Activated CD8-positive, alpha-beta T cell treated with anti-CD3 and anti-CD28 coated beads for 36 hours (primary cell): ENCODE measurements around the gene CHRM1. TPM values are rescaled to one million over a fixed set of nuclear protein-coding genes. Genes with fewer than 3 reads are reported as not detected.

Experiments
- ATAC-seq: fragments of 200-7000 bp; cut with Tn5 transposase; one replicate; pipeline ENCODE4 v1.10.0; 2021; ENCODE audit warnings: mild to moderate bottlenecking, moderate library complexity
- CTCF ChIA-PET: fragments of 350-600 bp; sonication (Branson Sonifier 250); formaldehyde crosslinking; loops from one replicate; lab custom pipeline; 2021; ENCODE audit warnings: antibody characterized with exemption; lab: Charles Lee
- POLR2A ChIA-PET: fragments of 350-600 bp; sonication (Branson Sonifier 250); formaldehyde crosslinking; loops from one replicate; lab custom pipeline; 2021; ENCODE audit warnings: antibody characterized with exemption; lab: Charles Lee
- DNase-seq: peaks from one replicate; pipeline ENCODE4 v3.0.0-alpha.2; 2020
- H3K27ac Mint-ChIP-seq: one replicate; pipeline ENCODE4 v1.8.0; 2021; ENCODE audit warnings: mild to moderate bottlenecking, mixed read lengths
- H3K27me3 Mint-ChIP-seq: one replicate; pipeline ENCODE4 v1.8.0; 2021; ENCODE audit warnings: mixed read lengths
- H3K36me3 Mint-ChIP-seq: one replicate; pipeline ENCODE4 v1.8.0; 2021; ENCODE audit warnings: low read depth, mixed read lengths
- H3K4me1 Mint-ChIP-seq: one replicate; pipeline ENCODE4 v1.8.0; 2021; ENCODE audit warnings: low read depth, mixed read lengths
- H3K4me3 Mint-ChIP-seq: one replicate; pipeline ENCODE4 v1.8.0; 2021; ENCODE audit warnings: mild to moderate bottlenecking, moderate library complexity, mixed read lengths
- H3K9me3 Mint-ChIP-seq: one replicate; pipeline ENCODE4 v1.8.0; 2021; ENCODE audit warnings: mixed read lengths
- intact Hi-C: fragments of 100-400 bp; cut with micrococcal nuclease; formaldehyde crosslinking; loops from one replicate; pipeline ENCODE4 v1.10.0; 2022
- total RNA-seq, 2 experiments: library from RNA; stranded (reverse); gene quantifications; one replicate each; pipeline ENCODE4 v1.2.3, GENCODE V29; 2021
- TF ChIP-seq, protein P1 (sequence below): fragments of 200-600 bp; IDR thresholded peaks from one replicate; pipeline ENCODE4 v1.8.0; 2022; ENCODE audit warnings: antibody characterized with exemption, mild to moderate bottlenecking

The CHRM1 gene
- total RNA-seq, 2 experiments from 2014 or later, result not detected

DNA sequence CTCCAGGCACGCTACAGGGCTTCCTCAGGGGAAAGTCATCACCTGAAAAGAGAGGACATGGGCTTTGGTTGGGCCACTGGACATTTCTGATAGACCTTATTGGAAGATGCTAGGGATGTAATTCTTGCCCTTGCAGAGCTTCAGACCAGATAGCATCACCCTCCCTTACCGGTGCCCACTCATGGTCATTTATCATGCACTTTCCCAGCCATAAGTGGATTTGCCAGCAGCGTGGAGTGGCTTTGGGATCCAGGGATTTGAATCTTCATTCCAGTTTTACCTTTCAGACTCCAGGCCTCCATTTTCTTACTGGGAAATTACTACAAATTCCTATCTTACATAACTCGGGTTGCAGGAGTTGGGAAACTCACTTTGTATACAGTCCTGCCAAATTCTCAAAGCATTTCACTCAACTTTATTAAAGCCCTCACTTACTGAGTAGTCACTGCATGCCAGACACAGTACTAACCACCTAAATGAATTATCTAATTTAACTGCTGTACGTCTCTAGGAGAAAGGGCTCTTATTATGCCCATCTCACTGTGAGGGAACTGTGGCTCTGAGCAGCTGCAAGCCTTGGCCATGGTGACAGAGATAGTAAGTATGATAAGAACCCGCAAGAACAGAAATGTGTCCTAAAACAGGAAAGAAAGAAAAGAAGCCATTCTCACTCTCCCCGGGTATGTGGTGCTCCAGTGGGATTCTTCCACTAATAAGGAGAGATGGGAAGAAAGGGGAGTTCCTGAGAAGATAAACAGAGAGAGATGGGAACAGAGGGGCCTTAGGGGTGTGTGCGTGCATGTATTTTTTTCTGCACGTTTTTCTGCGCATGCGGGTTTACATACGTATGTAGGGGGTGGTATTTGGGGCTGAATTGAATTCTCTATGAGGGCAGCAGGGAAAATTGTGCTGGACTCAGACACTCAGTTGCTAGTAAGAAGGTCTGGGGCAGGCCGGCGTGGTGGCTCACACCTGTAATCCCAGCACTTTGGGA, 9.7 kb downstream of the CHRM1 start:
- CTCF ChIA-PET, result interaction anchor here (12.4 kb wide), 1 partner anchor 109 kb away, joined by 411 read pairs; no protein-coding TSS in a partner anchor
- Mint-ChIP-seq H3K36me3 (no peaks in the 10 kb centered on the region), H3K4me1 (no peaks in the 10 kb centered on the region), H3K27me3 (peaks cover 5% of the 10 kb centered on the region), H3K27ac (no peak overlapping the region), H3K9me3 (no peaks in the 10 kb centered on the region), H3K4me3 (no peak overlapping the region)
- POLR2A ChIA-PET, result interaction anchor here (2.0 kb wide), 1 partner anchor 26 kb away, joined by 6 read pairs; no protein-coding TSS in a partner anchor
- no peak for DNase-seq
- ATAC-seq, result no peak
- TF ChIP-seq, protein P1, sequence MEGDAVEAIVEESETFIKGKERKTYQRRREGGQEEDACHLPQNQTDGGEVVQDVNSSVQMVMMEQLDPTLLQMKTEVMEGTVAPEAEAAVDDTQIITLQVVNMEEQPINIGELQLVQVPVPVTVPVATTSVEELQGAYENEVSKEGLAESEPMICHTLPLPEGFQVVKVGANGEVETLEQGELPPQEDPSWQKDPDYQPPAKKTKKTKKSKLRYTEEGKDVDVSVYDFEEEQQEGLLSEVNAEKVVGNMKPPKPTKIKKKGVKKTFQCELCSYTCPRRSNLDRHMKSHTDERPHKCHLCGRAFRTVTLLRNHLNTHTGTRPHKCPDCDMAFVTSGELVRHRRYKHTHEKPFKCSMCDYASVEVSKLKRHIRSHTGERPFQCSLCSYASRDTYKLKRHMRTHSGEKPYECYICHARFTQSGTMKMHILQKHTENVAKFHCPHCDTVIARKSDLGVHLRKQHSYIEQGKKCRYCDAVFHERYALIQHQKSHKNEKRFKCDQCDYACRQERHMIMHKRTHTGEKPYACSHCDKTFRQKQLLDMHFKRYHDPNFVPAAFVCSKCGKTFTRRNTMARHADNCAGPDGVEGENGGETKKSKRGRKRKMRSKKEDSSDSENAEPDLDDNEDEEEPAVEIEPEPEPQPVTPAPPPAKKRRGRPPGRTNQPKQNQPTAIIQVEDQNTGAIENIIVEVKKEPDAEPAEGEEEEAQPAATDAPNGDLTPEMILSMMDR, result no peak
- intact Hi-C loops, result no loop called here

DNA sequence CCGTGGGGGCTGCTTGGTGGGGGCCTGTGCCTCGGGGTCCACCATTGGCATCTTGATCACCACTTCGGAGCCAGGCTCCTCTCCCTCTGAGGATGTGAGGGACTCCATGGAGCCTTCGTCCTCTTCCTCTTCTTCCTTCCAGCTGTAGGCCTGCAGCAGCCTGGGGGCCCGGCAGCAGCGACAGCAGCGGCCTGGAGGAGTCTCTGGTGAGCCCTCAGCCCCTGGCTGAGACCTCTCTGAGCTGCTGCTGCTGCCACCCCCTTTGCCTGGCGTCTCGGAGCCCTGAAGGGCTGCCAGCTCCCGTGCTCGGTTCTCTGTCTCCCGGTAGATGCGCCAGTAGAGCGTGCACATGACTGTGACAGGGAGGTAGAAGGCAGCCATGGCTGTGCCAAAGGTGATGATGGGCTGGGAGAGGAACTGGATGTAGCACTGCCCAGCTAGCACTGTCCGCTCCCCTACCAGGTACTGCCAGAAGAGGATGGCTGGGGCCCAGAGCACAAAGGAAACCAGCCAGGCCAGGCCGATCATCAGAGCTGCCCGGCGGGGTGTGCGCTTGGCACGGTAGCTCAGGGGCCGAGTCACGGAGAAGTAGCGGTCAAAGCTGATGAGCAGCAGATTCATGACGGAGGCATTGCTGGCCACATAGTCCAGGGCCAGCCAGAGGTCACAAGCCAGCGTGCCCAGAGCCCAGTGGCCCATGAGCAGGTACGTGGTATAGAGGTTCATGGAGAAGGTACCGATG, 10.9 kb downstream of the CHRM1 start:
- CTCF ChIA-PET, result interaction anchor here (2.0 to 12.4 kb wide), 2 partner anchors 65 to 110 kb away, joined by 13 to 411 read pairs; no protein-coding TSS in a partner anchor
- peaks cover 7% of the 10 kb centered on the region for H3K27me3 Mint-ChIP-seq
- ATAC-seq (no peak), DNase-seq (no peak)
- peaks cover 1% of the 10 kb centered on the region for H3K4me1 Mint-ChIP-seq
- TF ChIP-seq, protein P1, result no peak
- H3K4me3 Mint-ChIP-seq, result no peak overlapping the region
- H3K9me3 Mint-ChIP-seq, result no peaks in the 10 kb centered on the region
- intact Hi-C loops, result no loop called here
- no peak overlapping the region for H3K27ac Mint-ChIP-seq
- no peaks in the 10 kb centered on the region for H3K36me3 Mint-ChIP-seq
- POLR2A ChIA-PET, result interaction anchor here (2.0 kb wide), 1 partner anchor 25 kb away, joined by 6 read pairs; no protein-coding TSS in a partner anchor

DNA sequence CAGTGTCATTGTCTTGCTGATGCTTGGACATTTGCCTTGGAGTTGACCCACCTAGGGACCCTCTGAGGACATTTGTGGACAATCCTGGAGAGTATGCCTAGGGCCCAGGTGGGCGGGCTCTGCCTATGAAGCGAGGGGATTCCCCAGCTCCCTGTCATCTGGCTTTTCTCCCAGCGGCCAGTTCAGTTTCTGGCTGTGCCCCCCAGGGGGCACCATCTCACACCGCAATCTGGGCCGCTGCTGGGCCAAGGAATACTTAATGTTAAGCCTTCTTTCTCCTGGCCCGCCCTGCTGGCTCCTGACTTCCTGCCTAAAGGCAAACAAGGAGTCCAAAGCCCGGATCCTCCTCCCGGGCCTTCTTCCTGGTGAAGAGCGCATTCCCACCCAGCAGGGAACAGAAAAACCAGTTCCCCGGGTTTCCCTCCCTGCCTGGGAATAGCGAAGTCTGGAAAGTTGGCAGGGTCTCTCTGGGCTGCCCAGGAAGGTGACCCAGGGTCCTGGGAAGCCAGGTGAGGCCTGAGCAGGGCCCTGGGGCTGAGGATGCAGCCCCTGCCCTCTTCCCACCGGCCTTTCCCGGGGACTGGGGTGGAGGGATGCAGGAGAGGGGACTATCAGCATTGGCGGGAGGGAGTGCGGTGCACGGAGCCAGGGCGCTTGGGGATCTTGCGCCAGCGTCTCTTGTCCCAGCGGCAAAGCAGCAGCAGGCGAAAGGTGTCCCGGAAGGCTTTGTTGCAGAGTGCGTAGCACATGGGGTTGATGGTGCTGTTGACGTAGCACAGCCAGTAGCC, 11.9 kb downstream of the CHRM1 start:
- no peak overlapping the region for H3K4me3 Mint-ChIP-seq
- TF ChIP-seq, protein P1, result peak; percentile 55
- intact Hi-C loops, result loop anchor here (5.0 to 10.0 kb wide), 2 partner anchors 68 to 306 kb away; no protein-coding TSS in a partner anchor
- no peak overlapping the region for H3K27ac Mint-ChIP-seq
- peaks cover 11% of the 10 kb centered on the region for H3K27me3 Mint-ChIP-seq
- no peaks in the 10 kb centered on the region for H3K9me3 Mint-ChIP-seq
- ChIA-PET CTCF (interaction anchor here (0.6 to 12.4 kb wide), 10 partner anchors 13 to 125 kb away, joined by 3 to 411 read pairs (median 4); partner anchors contain the start of gene SLC22A8), POLR2A (no interaction called here)
- no peaks in the 10 kb centered on the region for H3K36me3 Mint-ChIP-seq
- DNase-seq (peak; percentile 55), ATAC-seq (peak; percentile 77)
- H3K4me1 Mint-ChIP-seq, result peaks cover 3% of the 10 kb centered on the region

DNA sequence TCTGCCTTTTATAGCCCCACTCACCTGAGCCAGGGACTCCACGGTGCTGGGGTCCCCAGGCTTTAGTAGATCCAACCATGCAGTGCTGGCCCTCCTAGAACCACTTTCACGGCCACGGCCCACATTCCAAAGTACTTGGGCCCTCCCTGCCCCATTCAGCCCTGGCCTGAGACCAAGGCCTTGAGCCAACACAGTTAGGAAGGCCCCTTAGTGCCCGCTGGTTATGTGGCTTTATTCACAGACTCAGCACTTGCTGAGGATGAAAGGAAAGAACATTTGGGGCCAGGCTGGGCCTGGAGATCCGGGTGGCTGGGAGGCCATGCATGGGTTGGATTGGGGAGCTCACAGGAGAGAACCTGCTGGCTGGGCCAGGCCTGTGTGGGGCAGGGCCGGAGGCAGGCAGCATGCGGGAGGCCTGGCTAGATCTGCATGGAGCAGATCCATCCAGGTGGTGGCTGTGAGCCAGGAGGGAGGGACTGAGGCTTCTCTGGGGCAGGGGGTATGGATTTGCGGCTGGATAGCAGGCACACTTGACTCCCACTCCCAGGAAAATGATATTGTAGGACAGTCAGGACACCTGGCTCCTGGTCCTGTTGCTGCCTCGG, 12.6 kb downstream of the CHRM1 start:
- ChIA-PET POLR2A (no interaction called here), CTCF (interaction anchor here (0.6 to 12.4 kb wide), 14 partner anchors 14 to 126 kb away, joined by 3 to 411 read pairs (median 4); partner anchors contain the start of genes CHRM1 and SLC22A8)
- intact Hi-C loops, result loop anchor here (5.0 to 10.0 kb wide), 2 partner anchors 69 to 306 kb away; no protein-coding TSS in a partner anchor
- H3K4me3 Mint-ChIP-seq, result no peak overlapping the region
- no peaks in the 10 kb centered on the region for H3K9me3 Mint-ChIP-seq
- H3K4me1 Mint-ChIP-seq, result peaks cover 3% of the 10 kb centered on the region
- DNase-seq (no peak), ATAC-seq (no peak)
- no peaks in the 10 kb centered on the region for H3K36me3 Mint-ChIP-seq
- peaks cover 13% of the 10 kb centered on the region for H3K27me3 Mint-ChIP-seq
- TF ChIP-seq, protein P1, result no peak
- no peak overlapping the region for H3K27ac Mint-ChIP-seq
